ENCODE measurements around the gene TNFAIP8L1. TPM values are rescaled to one million over a fixed set of nuclear protein-coding genes. Genes with fewer than 3 reads are reported as not detected.
"Not testable (repeated sequence)": the region's sequence is repeated elsewhere in the genome, so short reads cannot be mapped to it uniquely, and the experiment has no call there.

The TNFAIP8L1 gene
- total RNA-seq (2014; rRNA removed; shearing (Covaris generic)): 6.5 and 6.8 TPM in 2 replicates

GRCh38 chr19:4638828-4639530, at the start of gene TNFAIP8L1:
TNFAIP8L1 (plus strand) TSS chr19:4639516; CDS start chr19:4651870, 12,354 bp downstream.
- peak; percentile 98 for DNase-seq (ENCODE audit: low read depth)

DNA sequence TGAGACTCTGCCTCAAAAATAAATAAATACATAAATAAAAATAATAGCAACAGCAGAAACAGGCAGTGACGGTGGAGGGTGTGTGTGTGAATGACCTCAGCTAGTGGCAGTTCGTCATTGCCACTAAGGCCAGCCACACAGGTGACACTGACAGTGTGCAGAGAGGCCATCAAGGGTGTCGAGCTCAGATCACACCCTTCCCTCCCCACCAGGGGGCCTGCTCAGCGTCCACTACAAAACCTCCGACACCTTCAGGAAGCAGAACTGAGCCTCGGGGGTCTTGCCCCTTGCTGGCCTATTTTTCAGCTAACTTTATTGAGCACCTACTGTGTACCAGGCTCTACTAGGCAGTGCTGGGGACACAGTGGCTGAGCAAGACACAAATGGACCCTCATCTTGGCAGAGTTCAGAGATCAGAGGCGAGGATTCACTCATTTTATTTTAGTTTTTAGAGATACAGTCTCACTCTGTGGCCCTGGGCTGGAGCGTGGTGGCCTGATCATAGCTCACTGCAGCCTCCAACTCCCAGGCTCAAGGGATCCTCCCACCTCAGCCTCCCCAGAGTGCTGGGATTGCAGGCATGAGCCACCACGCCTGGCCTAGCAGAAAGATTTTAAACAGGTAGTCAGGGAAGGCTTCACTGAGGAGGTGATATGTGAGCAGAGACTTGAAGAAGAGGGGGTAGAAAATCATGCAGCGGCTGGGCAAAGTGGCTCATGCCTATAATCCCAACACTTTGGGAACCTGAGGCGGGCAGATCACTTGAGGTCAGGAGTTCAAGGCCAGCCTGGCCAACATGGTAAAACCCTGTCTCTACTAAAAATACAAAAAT, 49.5 kb upstream of the TNFAIP8L1 start:
- DNase-seq (ENCODE audit: low read depth): no peak

DNA sequence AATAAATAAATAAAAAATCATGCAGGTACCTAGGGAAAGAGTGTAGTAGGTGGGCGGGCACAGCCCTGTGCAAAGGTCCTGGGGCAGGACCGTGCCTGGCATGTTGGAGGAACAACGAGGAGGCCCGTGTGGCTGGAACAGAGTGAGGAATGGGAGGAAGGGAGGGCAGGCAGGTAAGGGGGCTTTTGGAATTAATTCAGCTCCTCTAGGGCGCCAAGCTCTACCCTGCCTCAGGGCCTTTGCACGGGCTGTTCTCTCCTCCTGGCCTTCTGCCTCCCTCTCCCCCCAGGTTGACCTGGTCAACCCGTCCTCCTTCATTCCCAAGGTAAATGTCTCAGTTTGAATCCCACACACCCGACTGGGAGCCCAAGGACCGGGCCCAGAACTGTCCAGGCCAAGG, 48.8 kb upstream of the TNFAIP8L1 start:
- no peak for DNase-seq (ENCODE audit: low read depth)

DNA sequence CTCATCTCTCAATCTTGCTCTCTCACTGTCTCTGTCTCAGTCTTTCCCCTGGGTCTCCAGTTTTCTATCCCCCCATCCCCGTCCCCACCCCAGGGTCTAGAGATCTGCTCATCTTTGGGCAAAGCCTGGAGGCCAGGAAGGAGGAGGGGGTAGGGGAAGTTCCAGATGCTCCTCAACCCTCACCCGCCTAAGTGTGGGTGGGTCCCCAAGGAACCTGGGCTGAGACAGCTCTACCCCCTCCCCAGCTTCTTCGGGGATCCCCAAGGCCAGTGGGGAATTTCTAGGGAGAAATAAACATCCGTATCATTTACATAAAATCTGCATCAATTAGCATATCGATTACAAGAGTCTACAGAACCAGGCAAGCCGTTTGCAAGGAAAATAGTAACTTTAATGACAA, 48.0 kb upstream of the TNFAIP8L1 start:
- no peak for DNase-seq (ENCODE audit: low read depth)

DNA sequence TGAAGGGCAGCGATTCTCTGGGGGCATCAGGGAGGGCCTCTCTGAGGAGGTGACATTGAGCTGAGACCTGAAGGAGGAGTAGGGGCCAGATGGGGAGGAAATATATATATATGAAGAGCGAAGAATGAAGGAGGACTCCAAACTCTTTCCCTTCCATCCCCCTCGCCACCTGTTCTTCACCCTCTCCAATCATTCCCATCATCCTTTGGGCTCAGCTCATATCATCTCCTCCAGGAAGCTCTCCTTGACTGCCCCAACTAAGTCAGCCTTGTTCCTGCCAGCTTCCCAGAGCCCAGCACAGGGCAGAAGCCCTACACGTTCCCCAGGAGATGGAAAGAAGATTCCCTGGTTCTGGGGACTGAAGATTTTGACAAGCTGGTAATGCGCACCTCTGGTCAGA, 46.9 kb upstream of the TNFAIP8L1 start:
- DNase-seq (ENCODE audit: low read depth): no peak

DNA sequence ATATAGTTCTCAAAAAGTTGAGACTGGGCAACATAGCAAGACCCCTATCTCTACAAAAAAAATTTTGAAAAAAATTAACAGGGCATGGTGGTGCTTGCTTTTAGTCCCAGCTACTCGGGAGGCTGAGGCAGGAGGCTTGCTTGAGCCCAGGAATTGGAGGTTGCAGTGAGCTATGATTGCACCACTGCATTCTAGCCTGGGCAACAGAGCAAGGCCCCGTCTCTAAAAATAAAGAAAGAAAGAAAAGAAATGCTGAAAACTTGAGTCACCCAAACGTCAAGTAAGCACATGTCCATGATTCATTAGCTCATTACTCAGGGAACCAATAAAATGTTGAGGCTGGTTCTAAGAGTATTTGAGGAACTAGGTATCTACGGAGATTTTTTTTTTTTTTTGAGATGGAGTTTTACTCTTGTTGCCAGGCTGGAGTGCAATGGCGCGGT, 45.9 kb upstream of the TNFAIP8L1 start:
- DNase-seq (ENCODE audit: low read depth): no peak

GRCh38 chr19:4594201-4594600, 45.1 kb upstream of the TNFAIP8L1 start:
- no peak for DNase-seq (ENCODE audit: low read depth)

GRCh38 chr19:4595158-4595557, 44.2 kb upstream of the TNFAIP8L1 start:
- DNase-seq (ENCODE audit: low read depth): not testable (repeated sequence)

GRCh38 chr19:4596033-4596904, 43.0 kb upstream of the TNFAIP8L1 start:
- no peak for DNase-seq (ENCODE audit: low read depth)

DNA sequence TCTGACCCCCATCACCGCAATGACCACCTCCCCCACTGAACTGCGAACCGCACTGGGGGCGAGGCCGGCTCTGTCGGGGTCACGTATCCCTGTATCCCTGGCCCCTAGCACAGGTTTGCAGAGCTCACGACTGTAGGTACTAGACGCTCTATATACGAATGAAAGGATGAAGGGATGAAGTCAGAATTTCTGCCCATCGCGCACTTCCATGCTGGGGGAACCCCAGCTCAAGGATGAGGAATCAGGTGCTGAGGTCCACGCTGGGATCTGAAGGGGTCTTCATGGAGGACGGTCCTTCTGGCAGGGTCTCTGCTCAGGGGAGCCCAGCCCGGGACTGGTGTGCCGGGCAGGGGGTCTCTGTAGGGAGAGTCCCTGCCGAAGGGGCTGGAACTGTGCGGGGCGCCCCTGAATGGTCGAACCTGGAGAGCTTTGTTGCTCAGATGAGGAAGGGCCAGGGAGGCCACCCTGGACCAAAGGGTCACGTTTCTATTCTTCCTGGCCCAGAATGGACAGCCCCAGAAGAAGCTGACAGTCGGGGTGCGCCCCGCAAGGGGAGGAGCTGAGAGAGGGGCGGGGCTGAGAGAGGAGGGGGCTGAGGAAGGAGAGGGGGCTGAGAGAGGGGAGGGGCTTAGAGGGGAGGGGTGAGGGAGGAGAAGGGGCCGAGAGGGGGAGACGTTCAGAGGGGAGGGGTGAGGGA, 41.9 kb upstream of the TNFAIP8L1 start:
- peak; percentile 48 for DNase-seq (ENCODE audit: low read depth)

DNA sequence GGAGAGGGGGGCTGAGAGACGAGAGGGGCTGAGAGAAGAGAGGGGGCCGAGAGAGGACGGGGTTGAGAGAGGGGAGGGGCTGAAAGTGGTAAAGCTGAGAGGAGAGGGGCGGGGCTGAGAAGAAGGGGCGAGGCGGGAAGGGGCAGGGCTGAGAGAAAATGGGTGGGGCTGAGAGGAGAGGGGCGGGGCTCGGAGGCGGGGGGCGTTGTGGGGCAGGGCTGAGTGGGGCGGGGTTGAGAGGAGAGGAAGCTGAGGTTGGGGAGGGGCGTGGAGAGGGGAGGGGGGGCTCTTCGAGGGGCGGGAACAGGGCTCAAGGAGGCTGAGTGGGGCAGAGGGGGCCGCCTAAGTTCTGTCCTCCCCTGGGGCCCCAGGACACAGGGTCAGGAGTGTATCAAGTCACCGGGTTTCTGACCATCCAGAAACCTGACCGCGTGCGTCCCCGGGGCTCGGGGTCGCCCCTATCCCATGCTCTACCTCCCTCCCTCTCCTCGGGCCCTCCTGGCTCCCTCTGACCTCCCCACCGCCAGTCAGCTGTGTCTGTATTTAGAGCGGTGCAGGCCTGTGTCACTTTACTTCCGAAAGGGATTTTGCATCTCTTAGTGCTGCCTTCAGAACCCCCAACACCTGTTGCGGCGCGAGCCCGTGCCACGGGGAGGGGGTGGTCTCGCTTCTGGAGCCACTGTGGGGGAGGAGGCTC, 41.2 kb upstream of the TNFAIP8L1 start:
- DNase-seq (ENCODE audit: low read depth): peak; percentile 76

- DNase-seq (ENCODE audit: low read depth): no peak
Observed at GRCh38 chr19:4598712-4599111, 40.6 kb upstream of the TNFAIP8L1 start.

DNA sequence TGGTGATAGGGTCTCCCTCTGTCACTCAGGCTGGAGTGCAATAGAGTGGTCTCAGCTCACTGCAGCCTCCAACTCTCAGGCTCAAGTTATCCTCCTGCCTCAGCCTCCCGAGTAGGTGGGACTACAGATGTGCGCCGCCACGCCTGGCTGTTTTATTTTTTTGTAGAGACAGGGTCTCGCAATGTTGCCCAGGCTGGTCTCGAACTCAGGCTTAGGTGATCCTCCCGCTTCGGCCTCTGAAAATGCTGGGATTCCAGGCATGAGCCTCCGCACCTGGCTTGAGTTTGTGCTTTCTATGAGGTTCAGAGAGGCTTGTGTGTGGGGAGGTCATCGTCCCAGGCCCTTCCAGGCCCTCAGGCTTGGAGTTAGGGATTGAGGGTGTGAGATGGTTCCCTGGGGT, 39.2 kb upstream of the TNFAIP8L1 start:
- no peak for DNase-seq (ENCODE audit: low read depth)

DNA sequence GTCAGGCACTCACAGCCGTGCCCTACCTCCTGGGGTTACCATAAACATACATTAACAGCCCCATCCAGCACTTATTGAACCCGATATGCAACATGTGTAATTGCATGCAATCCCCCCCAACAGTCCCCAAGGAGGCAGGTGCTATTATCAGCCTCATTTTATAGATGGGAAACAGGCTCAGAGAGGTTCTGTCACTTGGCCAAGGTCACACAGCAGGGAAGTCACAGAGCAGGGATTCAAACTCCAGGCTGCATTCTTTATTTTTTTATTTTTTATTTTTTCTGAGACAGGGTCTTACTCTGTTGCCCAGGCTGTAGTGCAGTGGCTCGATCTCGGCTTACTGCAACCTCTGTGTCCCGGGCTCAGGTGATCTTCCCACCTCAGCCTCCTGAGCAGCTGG, 38.4 kb upstream of the TNFAIP8L1 start:
- no peak for DNase-seq (ENCODE audit: low read depth)

DNA sequence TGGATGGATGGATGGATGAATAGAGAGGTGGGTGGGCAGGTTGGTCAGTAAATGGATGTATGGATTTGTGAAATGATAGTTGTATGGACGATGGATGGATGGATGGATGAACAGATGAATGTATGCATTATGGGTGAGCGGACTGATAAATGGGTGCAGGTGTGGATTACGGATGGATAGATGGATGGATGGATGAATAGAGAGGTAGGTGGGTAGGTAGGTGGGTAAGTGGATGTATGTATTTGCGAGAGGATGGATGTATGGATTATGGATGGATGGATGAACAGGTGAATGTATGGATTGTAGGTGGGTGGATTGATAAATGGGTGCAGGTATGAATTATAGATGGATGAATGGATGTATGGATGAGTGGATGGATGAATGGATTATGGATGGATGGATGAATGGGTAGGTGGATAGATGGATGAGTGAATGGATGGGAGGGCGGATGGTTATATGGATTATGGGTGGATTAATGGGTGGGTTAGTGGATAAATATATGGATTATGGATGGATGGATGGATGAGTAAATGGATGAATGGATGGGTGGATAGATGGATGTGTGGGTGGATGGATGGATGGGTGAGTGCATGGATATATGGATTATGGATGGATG, 37.0 kb upstream of the TNFAIP8L1 start:
- DNase-seq (ENCODE audit: low read depth): no peak

DNA sequence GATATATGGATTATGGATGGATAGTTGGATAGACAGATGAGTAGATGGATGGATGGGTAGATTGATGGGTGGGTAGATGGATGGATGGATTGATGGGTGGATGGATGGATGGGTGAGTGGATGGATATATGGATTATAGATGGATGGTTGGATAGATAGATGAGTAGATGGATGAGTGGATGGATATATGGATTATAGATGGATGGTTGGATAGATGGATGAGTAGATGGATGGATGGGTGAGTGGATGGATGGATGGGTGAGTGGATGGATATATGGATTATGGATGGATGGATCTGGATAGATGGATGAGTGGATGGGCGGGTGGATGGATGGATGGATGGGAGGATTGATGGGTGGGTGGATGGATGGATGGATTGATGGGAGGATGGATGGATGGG, 36.4 kb upstream of the TNFAIP8L1 start:
- no peak for DNase-seq (ENCODE audit: low read depth)

DNA sequence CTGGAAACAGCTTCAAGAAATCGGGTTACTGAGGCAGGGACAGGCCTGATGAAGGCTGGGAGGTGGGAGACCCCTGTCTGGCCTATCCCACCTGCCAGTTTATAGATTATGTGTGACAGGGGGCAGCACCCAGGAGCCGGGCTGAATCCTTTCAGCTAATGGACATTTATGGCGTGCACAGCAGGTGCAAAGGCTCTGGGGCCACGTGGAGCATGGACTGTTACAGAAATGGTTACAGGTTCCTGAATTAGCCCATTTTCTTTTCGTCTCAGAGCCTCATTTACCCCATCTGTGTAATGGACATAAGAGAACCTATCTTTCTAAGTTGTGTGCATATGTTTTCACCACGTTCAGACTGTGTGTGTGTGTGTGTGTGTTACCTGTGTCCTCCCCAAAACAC, 34.4 kb upstream of the TNFAIP8L1 start:
- no peak for DNase-seq (ENCODE audit: low read depth)

DNA sequence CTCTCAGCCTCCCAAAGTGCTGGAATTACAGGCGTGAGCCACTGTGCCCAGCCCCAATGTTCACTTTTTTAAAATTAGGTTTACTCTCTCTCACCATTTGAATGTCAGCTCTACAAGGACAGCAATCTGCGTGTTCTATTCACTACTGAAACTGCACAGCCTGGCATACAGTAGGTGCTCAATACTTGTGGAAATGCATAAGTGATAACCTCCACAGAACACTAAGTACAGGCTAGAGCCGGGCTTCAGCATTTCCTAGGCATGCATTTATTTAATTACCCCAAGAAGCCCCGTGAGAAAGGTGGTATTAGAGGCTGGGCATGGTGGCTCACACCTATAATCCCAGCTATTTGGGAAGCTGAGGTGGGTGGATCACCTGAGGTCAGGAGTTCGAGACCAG, 33.1 kb upstream of the TNFAIP8L1 start:
- DNase-seq (ENCODE audit: low read depth): no peak

GRCh38 chr19:4606921-4607678, 32.2 kb upstream of the TNFAIP8L1 start:
- DNase-seq (ENCODE audit: low read depth): peak; percentile 44
